ENCODE data around the gene RNF220.

DNA sequence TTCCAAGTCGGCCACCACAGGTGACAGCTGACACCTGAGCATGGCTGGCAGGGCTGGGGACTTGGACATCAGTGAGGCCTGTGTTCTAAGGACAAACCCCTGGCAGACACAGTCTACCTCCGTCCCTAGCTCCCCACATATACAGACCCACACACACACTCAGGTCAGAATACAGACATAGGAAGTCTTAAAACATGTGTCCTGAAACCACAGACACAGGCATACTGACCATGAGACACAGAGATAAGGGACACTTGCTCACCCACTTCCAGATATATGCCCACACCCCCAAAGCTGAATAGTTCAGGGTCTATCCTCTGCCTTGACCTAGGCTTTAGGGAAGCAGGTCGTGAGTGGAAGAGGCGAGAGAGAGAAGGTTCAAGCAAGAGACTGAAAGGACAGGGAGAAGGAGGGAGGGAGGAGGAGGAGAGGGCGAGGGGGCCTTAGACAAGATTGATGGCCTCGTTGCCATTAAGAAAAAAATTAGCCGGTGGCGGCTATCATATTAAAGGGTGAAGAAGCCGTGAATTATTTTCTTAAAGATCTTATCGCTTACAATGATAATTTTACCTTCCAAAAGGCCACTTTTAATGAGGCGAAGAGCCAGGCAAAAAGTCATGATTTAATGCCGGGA is 219.3 kb downstream of the RNF220 start:
- TF ChIP-seq, protein P1, sequence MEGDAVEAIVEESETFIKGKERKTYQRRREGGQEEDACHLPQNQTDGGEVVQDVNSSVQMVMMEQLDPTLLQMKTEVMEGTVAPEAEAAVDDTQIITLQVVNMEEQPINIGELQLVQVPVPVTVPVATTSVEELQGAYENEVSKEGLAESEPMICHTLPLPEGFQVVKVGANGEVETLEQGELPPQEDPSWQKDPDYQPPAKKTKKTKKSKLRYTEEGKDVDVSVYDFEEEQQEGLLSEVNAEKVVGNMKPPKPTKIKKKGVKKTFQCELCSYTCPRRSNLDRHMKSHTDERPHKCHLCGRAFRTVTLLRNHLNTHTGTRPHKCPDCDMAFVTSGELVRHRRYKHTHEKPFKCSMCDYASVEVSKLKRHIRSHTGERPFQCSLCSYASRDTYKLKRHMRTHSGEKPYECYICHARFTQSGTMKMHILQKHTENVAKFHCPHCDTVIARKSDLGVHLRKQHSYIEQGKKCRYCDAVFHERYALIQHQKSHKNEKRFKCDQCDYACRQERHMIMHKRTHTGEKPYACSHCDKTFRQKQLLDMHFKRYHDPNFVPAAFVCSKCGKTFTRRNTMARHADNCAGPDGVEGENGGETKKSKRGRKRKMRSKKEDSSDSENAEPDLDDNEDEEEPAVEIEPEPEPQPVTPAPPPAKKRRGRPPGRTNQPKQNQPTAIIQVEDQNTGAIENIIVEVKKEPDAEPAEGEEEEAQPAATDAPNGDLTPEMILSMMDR (conservative IDR thresholded peaks at IDR 0.05; ENCODE audit: low read length): no peak
- TF ChIP-seq EZH2phosphoT487 (IDR thresholded peaks at IDR 0.05; ENCODE audit: borderline replicate concordance): no peak
